ENCODE data around the gene KCNQ5.

The KCNQ5 gene

DNA sequence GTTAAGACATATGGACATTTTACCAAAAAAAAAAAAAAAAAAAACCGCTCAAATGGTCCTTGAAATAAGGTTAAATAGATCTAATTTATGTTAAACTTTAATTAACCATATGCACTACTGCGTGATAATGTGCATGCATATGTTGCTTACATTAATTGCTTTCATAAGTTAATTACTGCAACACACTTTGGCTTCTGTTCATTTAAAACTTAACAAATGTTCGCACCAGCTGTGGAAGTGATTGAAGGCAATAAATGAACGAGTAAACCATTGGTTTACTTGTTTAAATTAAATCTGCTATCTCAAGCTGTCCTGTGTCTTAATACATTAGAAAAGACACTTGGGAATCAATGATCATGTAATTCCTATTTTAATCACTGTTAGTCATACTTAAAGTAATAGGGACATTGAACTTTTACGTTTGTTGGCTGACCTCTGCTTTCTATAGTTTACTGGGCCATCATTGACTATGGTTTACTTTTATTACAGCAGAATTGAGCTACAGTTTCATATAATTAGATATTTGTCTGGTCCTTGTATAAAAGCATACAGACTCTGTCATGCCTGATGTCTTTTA, 308.8 kb downstream of the KCNQ5 start:
- no peaks in the 10 kb centered on the region for H3K4me1 ChIP-seq
- H3K79me2 ChIP-seq: no peaks in the 10 kb centered on the region
- no peak overlapping the region for H3K9ac ChIP-seq
- no peak overlapping the region for H3K4me3 ChIP-seq (ENCODE audit: low read depth, low read length)
- no peaks in the 10 kb centered on the region for H3K27me3 ChIP-seq (ENCODE audit: control insufficient read depth, insufficient read depth, low read length)
- no peak overlapping the region for H3K4me2 ChIP-seq (ENCODE audit: low read length)
- TF ChIP-seq, protein P1, sequence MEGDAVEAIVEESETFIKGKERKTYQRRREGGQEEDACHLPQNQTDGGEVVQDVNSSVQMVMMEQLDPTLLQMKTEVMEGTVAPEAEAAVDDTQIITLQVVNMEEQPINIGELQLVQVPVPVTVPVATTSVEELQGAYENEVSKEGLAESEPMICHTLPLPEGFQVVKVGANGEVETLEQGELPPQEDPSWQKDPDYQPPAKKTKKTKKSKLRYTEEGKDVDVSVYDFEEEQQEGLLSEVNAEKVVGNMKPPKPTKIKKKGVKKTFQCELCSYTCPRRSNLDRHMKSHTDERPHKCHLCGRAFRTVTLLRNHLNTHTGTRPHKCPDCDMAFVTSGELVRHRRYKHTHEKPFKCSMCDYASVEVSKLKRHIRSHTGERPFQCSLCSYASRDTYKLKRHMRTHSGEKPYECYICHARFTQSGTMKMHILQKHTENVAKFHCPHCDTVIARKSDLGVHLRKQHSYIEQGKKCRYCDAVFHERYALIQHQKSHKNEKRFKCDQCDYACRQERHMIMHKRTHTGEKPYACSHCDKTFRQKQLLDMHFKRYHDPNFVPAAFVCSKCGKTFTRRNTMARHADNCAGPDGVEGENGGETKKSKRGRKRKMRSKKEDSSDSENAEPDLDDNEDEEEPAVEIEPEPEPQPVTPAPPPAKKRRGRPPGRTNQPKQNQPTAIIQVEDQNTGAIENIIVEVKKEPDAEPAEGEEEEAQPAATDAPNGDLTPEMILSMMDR (IDR thresholded peaks at IDR 0.05): no peak
- no peaks in the 10 kb centered on the region for H3K36me3 ChIP-seq (ENCODE audit: control insufficient read depth, insufficient read depth, low read length)
- no peaks in the 10 kb centered on the region for H3K9me3 ChIP-seq (ENCODE audit: control insufficient read depth, low read length)
- no peak overlapping the region for H2AFZ ChIP-seq
- H3K27ac ChIP-seq: no peak overlapping the region

DNA sequence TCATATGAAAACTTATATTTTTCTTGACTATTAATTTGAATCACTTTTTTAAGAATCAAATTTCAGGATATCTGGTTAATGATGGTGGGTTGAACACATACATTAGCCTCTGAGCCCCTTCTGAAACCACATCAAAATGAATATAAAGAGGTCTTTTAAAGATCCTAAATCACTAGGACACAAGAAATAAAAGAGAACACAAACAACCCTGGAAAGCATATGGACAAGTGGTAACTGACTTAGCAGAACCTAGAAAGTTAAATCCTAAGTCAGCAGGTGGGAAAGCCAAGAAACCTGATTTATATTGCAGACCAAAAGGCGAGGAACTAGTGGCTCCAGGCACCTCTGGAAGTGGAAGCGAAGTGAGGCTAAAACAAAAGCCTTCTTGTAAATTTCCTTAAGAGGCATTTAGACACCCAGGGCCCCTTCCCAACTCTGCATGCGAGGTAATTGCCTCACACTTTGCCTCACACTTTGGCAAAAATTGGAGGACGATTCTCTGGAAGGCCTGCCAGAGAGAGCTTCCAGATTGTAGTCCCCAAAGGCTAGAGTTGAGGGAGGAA, 309.5 kb downstream of the KCNQ5 start:
- no peak overlapping the region for H2AFZ ChIP-seq
- H3K27ac ChIP-seq: no peak overlapping the region
- no peak overlapping the region for H3K4me3 ChIP-seq (ENCODE audit: low read depth, low read length)
- H3K79me2 ChIP-seq: no peaks in the 10 kb centered on the region
- TF ChIP-seq, protein P1 (IDR thresholded peaks at IDR 0.05): no peak
- no peaks in the 10 kb centered on the region for H3K9me3 ChIP-seq (ENCODE audit: control insufficient read depth, low read length)
- H3K4me1 ChIP-seq: no peaks in the 10 kb centered on the region
- no peaks in the 10 kb centered on the region for H3K36me3 ChIP-seq (ENCODE audit: control insufficient read depth, insufficient read depth, low read length)
- no peaks in the 10 kb centered on the region for H3K27me3 ChIP-seq (ENCODE audit: control insufficient read depth, insufficient read depth, low read length)
- H3K4me2 ChIP-seq (ENCODE audit: low read length): no peak overlapping the region
- no peak overlapping the region for H3K9ac ChIP-seq

DNA sequence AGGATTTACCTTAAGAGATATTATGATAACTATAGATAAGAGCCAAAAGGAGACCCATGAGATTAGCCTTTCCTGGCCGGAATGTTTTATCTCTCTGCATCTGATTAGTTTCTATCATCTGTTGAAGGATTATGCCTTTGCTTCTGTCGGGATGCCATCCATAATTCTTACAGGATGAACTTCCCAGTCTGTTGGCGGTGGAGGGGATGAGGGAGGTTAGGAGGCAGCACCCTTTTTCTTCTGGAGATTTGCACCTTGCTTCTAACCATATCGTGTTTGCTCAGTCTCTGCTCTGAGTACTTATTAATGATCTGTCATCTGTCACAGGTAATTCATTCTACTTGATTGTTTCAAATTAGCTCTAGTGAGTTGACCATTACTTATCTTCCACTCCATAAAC, 311.4 kb downstream of the KCNQ5 start:
- no peak overlapping the region for H3K4me3 ChIP-seq (ENCODE audit: low read depth, low read length)
- no peaks in the 10 kb centered on the region for H3K27me3 ChIP-seq (ENCODE audit: control insufficient read depth, insufficient read depth, low read length)
- H3K4me2 ChIP-seq (ENCODE audit: low read length): no peak overlapping the region
- H2AFZ ChIP-seq: no peak overlapping the region
- no peaks in the 10 kb centered on the region for H3K79me2 ChIP-seq
- H3K36me3 ChIP-seq (ENCODE audit: control insufficient read depth, insufficient read depth, low read length): no peaks in the 10 kb centered on the region
- TF ChIP-seq, protein P1 (IDR thresholded peaks at IDR 0.05): no peak
- H3K4me1 ChIP-seq: no peaks in the 10 kb centered on the region
- H3K27ac ChIP-seq: no peak overlapping the region
- H3K9me3 ChIP-seq (ENCODE audit: control insufficient read depth, low read length): no peaks in the 10 kb centered on the region
- no peak overlapping the region for H3K9ac ChIP-seq

DNA sequence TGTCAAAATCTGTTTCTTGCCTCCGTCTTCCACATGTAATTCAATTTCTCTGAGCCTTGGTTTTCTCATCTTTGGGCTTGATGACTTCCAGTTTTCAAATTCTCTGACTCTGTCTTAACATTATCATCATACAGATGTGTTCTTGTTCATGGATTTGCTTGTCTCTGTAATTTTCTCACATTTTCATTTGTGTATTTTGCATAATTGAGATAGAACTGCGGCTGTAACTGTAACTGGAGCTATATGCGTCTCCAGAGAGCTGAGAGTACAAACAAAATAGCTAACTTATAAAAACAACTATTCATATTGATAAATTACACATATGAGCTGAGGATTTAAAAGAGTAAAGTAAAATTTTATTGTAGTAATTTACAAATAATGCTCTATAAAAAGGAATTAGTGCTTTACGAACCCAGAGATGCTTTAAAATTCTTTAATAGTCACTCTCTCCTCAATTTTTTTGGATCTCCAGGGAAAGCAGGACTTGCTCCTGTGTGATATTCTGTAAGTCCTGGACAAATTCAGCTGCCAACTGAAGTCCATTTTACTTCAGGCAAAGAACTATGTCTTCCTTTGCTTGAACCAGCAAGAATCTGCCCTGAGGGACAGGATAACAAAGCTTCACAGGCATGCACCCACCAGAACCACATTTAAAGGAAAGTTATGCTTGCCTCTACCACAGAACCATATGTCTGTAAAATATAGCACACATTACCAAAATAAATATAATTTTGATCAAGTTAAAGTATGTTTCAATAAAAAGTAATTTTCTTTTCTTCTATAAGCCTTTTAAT, 315.1 kb downstream of the KCNQ5 start:
- TF ChIP-seq, protein P1 (IDR thresholded peaks at IDR 0.05): no peak
- Histone ChIP-seq H3K36me3 (ENCODE audit: control insufficient read depth, insufficient read depth, low read length) (no peaks in the 10 kb centered on the region), H3K4me3 (ENCODE audit: low read depth, low read length) (no peak overlapping the region)

More for the DNA sequence above, 315.1 kb downstream of the KCNQ5 start:
- no peak overlapping the region for H3K4me2 ChIP-seq (ENCODE audit: low read length)
- H3K27me3 ChIP-seq (ENCODE audit: control insufficient read depth, insufficient read depth, low read length): no peaks in the 10 kb centered on the region
- H3K9me3 ChIP-seq (ENCODE audit: control insufficient read depth, low read length): no peaks in the 10 kb centered on the region
- no peak overlapping the region for H3K27ac ChIP-seq
- H3K79me2 ChIP-seq: no peaks in the 10 kb centered on the region
- no peaks in the 10 kb centered on the region for H3K4me1 ChIP-seq
- no peak overlapping the region for H2AFZ ChIP-seq
- H3K9ac ChIP-seq: no peak overlapping the region

Measured in parathyroid adenoma (tissue), 2 donors.